ENCODE results near the gene TOR1AIP1.

TOR1AIP1 gene

GRCh38 chr1:179921981-179922872, 40.1 kb downstream of the TOR1AIP1 start:
- Histone ChIP-seq H3K9me2 (replicated peaks; ENCODE audit: control insufficient read depth, low read length) (no peaks in the 10 kb centered on the region), H4K20me1 (ENCODE audit: control insufficient read depth, insufficient read depth, low read depth, low read length) (no peaks in the 10 kb centered on the region), H3K9me3 (ENCODE audit: control insufficient read depth, insufficient read depth, low read length) (no peaks in the 10 kb centered on the region), H3K4me1 (ENCODE audit: control insufficient read depth, low read length) (peaks cover 5% of the 10 kb centered on the region), H3K36me3 (ENCODE audit: control insufficient read depth, low read length) (peaks cover 12% of the 10 kb centered on the region), H3K27me3 (ENCODE audit: control insufficient read depth, low read length) (no peaks in the 10 kb centered on the region), H3F3A (ENCODE audit: control insufficient read depth, insufficient read depth) (no peaks in the 10 kb centered on the region), H3K79me2 (ENCODE audit: control insufficient read depth, low read length) (no peaks in the 10 kb centered on the region), H3K4me3 (ENCODE audit: low read length) (no peak overlapping the region), H3K27ac (ENCODE audit: low read depth, low read length) (no peak overlapping the region), H3K4me2 (ENCODE audit: low read length) (no peak overlapping the region)
- TF ChIP-seq EZH2phosphoT487 (IDR thresholded peaks at IDR 0.05; ENCODE audit: borderline replicate concordance, low read length) (no peak), CTCF (IDR thresholded peaks at IDR 0.05; ENCODE audit: low read depth, low read length, poor library complexity, severe bottlenecking) (no peak)

GRCh38 chr1:179923029-179923428, 40.9 kb downstream of the TOR1AIP1 start:
- H3K4me1 ChIP-seq (ENCODE audit: control insufficient read depth, low read length): peaks cover 5% of the 10 kb centered on the region
- H3K4me3 ChIP-seq (ENCODE audit: low read length): no peak overlapping the region
- no peak overlapping the region for H3K4me2 ChIP-seq (ENCODE audit: low read length)
- no peaks in the 10 kb centered on the region for H3K79me2 ChIP-seq (ENCODE audit: control insufficient read depth, low read length)
- no peaks in the 10 kb centered on the region for H4K20me1 ChIP-seq (ENCODE audit: control insufficient read depth, insufficient read depth, low read depth, low read length)
- H3K9me2 ChIP-seq (replicated peaks; ENCODE audit: control insufficient read depth, low read length): no peaks in the 10 kb centered on the region
- H3K36me3 ChIP-seq (ENCODE audit: control insufficient read depth, low read length): peaks cover 7% of the 10 kb centered on the region
- no peak overlapping the region for H3K27ac ChIP-seq (ENCODE audit: low read depth, low read length)
- H3K27me3 ChIP-seq (ENCODE audit: control insufficient read depth, low read length): no peaks in the 10 kb centered on the region
- no peaks in the 10 kb centered on the region for H3K9me3 ChIP-seq (ENCODE audit: control insufficient read depth, insufficient read depth, low read length)
- H3F3A ChIP-seq (ENCODE audit: control insufficient read depth, insufficient read depth): no peaks in the 10 kb centered on the region
- TF ChIP-seq CTCF (IDR thresholded peaks at IDR 0.05; ENCODE audit: low read depth, low read length, poor library complexity, severe bottlenecking) (no peak), EZH2phosphoT487 (IDR thresholded peaks at IDR 0.05; ENCODE audit: borderline replicate concordance, low read length) (no peak)

- Histone ChIP-seq H3K79me2 (ENCODE audit: control insufficient read depth, low read length) (no peaks in the 10 kb centered on the region), H3K4me1 (ENCODE audit: control insufficient read depth, low read length) (peaks cover 5% of the 10 kb centered on the region), H3K4me2 (ENCODE audit: low read length) (no peak overlapping the region), H3F3A (ENCODE audit: control insufficient read depth, insufficient read depth) (no peaks in the 10 kb centered on the region), H3K27me3 (ENCODE audit: control insufficient read depth, low read length) (no peaks in the 10 kb centered on the region), H3K9me3 (ENCODE audit: control insufficient read depth, insufficient read depth, low read length) (no peaks in the 10 kb centered on the region), H3K9me2 (replicated peaks; ENCODE audit: control insufficient read depth, low read length) (no peaks in the 10 kb centered on the region), H3K36me3 (ENCODE audit: control insufficient read depth, low read length) (no peaks in the 10 kb centered on the region), H3K4me3 (ENCODE audit: low read length) (no peak overlapping the region), H4K20me1 (ENCODE audit: control insufficient read depth, insufficient read depth, low read depth, low read length) (no peaks in the 10 kb centered on the region), H3K27ac (ENCODE audit: low read depth, low read length) (no peak overlapping the region)
- TF ChIP-seq CTCF (IDR thresholded peaks at IDR 0.05; ENCODE audit: low read depth, low read length, poor library complexity, severe bottlenecking) (no peak), EZH2phosphoT487 (IDR thresholded peaks at IDR 0.05; ENCODE audit: borderline replicate concordance, low read length) (no peak)
Measured at GRCh38 chr1:179924268-179924667, 42.2 kb downstream of the TOR1AIP1 start.

All from DOHH2 (cell line).